Thymus (tissue), 11 donors: ENCODE measurements around the gene SH3D19. TPM values are rescaled to one million over a fixed set of nuclear protein-coding genes. Genes with fewer than 3 reads are reported as not detected.

Experiments used
- DNase-seq, 9 donors: peaks; one replicate each; pipeline ENCODE4 v3.0.0-alpha.2; 2013; ENCODE audit warnings: low spot score in 9 of 9, low read depth in 6 of 9, missing footprints in 1 of 9
- H3K27ac ChIP-seq, 2 donors: one replicate each; pipeline ENCODE4 v1.5.1; 2013; ENCODE audit warnings: control low read depth in 1 of 2, low read depth in 1 of 2, low read length in 1 of 2, mild to moderate bottlenecking in 1 of 2, moderate library complexity in 1 of 2
- H3K27me3 ChIP-seq, 2 donors: one replicate each; pipeline ENCODE4 v1.5.1; 2013; ENCODE audit warnings: low read length in 1 of 2; ENCODE audit not compliant: control insufficient read depth in 2 of 2, insufficient read depth in 1 of 2
- H3K36me3 ChIP-seq, 2 donors: one replicate each; pipeline ENCODE4 v1.5.1; 2013; ENCODE audit warnings: low read length in 1 of 2, mild to moderate bottlenecking in 1 of 2, moderate library complexity in 1 of 2; ENCODE audit not compliant: control insufficient read depth in 2 of 2, insufficient read depth in 2 of 2
- H3K4me1 ChIP-seq, 2 donors: one replicate each; pipeline ENCODE4 v1.5.1; 2013; ENCODE audit warnings: low read length in 2 of 2; ENCODE audit not compliant: control insufficient read depth in 2 of 2, insufficient read depth in 2 of 2
- H3K4me3 ChIP-seq, 2 donors: one replicate each; pipeline ENCODE4 v1.5.1; 2013; ENCODE audit warnings: low read length in 2 of 2, control low read depth in 1 of 2, mild to moderate bottlenecking in 1 of 2
- H3K9me3 ChIP-seq, 2 donors: one replicate each; pipeline ENCODE4 v1.5.1; 2013; ENCODE audit warnings: low read length in 1 of 2, mild to moderate bottlenecking in 1 of 2; ENCODE audit not compliant: control insufficient read depth in 2 of 2, insufficient read depth in 1 of 2
- WGBS: extraction: QIAGEN DNeasy Blood & Tissue Kit; methylation state at CpG from one replicate; pipeline ENCODE4 v1.1.7; 2013; 5-methylcytosine and 5-hydroxymethylcytosine counted together
- polyA plus RNA-seq: library from polyadenylated mRNA; stranded (reverse); fragments of 200-250 nt; gene quantifications from one replicate; pipeline ENCODE4 v1.2.3, GENCODE V29; 2013
- total RNA-seq: library from RNA; stranded (reverse); fragments of 120-200 nt; gene quantifications from one replicate; pipeline ENCODE4 v1.2.4, GENCODE V29; 2013
- donor health status: healthy.

The SH3D19 gene
- total and polyA plus RNA-seq, 2 donors, result 4.6 to 8.4 TPM

DNA sequence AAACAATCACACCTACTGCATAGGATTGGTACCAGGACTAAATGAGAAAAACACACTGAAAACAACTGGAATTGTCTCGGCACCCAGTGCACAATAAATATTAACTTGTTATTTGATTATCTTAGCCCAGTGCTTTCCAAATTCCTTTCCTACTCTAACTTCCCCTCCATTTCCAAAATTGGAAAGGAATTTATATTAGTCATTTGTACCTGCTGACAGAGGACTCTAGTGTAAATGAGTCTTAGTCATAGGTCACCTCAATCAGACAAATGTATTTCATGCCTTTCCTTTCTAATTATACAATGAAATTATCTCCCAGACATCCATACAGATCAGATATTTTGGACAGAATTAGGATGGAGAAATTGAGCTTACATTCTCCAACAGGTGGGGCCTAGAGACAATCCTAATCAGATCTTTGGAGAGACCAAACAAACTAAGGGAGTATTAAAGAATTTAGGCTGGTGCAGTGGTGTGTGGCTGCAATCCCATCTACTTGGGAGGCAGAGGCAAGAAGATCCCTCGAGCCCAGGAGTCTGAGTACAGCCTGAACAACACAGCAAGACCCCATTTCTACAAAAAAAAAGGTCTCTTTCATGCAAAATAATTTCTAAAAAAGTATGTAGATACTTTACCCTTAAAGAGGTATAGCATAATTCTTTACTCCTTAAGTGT is 10.1 kb downstream of the SH3D19 start:
- no peaks in the 10 kb centered on the region for H3K4me1 ChIP-seq
- no peaks in the 10 kb centered on the region for H3K27me3 ChIP-seq
- WGBS, result 84% methylated on average over 2 of the region's 2 CpGs
- H3K27ac ChIP-seq, result no peak overlapping the region
- no peak for DNase-seq
- H3K4me3 ChIP-seq, result no peak overlapping the region
- H3K36me3 ChIP-seq, result no peaks in the 10 kb centered on the region
- no peaks in the 10 kb centered on the region for H3K9me3 ChIP-seq

DNA sequence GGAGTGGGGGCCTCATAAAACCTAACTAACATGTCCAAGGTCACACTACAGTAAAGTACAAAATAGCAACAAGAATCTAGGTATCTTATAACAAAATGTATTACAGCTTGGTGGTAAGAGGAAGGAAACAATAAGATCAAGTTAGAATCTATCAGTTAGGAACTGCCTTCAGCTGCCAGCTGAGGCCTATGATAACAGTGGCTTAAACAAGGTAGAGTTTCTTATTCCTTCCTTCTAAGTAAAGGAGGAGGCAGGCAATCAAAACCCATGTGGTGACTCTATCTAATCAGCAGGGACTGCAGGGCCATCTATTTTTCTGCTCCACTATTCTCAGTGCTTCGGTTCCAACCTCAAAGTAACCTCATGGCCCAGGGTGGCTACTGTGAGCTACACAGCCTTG is 10.9 kb downstream of the SH3D19 start:
- Histone ChIP-seq H3K9me3 (no peaks in the 10 kb centered on the region), H3K4me1 (no peaks in the 10 kb centered on the region), H3K27me3 (no peaks in the 10 kb centered on the region), H3K36me3 (no peaks in the 10 kb centered on the region), H3K4me3 (no peak overlapping the region), H3K27ac (no peak overlapping the region)
- WGBS, result 95% methylated on average over 1 of the region's 1 CpG
- DNase-seq, result no peak

DNA sequence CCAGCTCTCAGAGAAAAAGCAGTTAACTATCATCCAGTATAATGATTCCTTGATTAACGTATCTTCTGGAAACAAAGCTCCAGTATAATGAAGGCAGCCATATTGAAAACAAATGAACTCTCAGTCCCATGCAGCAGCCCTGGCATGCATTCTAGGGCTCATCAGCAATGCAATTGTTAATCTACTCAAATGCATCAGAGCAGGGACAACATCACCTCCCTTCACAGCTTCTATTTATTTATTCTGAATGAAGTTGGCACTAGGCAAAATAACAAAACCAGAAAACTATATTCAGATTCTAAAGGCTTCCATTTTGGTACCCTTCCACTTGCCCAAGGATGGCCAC is 11.4 kb downstream of the SH3D19 start:
- H3K9me3 ChIP-seq, result no peaks in the 10 kb centered on the region
- no peaks in the 10 kb centered on the region for H3K4me1 ChIP-seq
- DNase-seq, result no peak
- no peak overlapping the region for H3K4me3 ChIP-seq
- no peaks in the 10 kb centered on the region for H3K27me3 ChIP-seq
- H3K27ac ChIP-seq, result no peak overlapping the region
- WGBS, result 96% methylated on average over 1 of the region's 1 CpG
- no peaks in the 10 kb centered on the region for H3K36me3 ChIP-seq

DNA sequence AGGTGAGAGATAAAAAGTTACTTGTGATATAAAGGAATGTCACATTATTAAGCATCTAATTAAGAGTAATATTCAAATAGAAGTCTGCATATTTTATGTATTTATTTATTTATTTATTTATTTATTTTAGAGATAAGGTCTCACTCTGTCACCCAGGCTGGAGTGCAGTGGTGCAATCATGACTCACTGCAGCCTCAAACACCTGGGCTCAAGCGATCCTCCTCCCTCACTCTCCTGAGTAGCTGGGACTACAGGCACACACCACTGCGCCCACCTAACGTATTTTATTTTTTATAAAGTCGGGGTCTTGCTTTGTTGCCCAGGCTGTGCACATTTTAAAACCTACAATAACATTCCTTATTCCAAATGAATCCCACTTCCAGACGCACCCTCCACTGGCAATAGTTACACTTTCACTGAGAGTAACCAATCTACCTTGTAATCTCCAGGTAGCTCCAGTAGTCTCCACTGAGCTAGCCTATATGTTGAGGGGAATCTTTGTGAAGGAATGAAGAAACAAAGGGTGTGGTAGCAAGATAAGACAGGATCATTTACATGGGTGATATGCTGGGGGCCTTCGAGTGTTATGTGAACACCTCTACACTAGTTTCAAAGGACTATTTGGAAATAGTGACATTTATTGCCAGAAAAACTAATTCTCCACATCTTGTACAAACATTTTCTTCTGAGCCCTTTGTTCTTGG is 11.9 kb downstream of the SH3D19 start:
- WGBS, result 97% methylated on average over 6 of the region's 6 CpGs

DNA sequence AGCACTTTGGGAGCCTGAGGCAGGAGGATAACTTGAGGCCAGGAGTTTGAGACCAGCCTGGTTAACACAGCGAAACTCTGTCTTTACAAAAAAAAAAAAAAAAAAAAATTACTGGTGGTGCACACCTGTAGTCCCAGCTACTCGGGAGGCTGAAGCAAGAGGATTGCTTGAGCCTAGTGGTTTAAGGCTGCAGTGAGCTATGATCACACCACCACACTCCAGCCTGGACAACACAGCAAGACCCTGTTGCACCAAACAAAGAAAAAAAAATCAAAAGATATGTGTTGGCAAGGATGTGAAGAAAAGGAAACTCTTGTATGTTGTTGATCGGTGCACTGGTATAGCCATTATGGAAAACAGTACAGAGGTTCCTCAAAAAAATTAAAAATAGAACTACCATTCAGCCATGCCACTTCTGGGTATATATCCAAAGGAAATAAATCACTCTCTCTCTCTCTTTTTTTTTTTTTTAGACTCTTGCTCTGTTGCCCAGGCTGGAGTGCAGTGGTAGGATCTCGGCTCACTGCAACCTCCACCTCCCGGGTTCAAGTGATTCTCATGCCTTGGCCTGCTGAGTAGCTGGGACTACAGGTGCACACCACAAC is 15.2 kb downstream of the SH3D19 start:
- WGBS, result 95% methylated on average over 5 of the region's 5 CpGs
- H3K9me3 ChIP-seq, result no peaks in the 10 kb centered on the region
- H3K4me3 ChIP-seq, result no peak overlapping the region
- no peaks in the 10 kb centered on the region for H3K36me3 ChIP-seq
- DNase-seq, result no peak
- no peaks in the 10 kb centered on the region for H3K4me1 ChIP-seq
- H3K27me3 ChIP-seq, result no peaks in the 10 kb centered on the region
- no peak overlapping the region for H3K27ac ChIP-seq

More for the DNA sequence above, 11.9 kb downstream of the SH3D19 start:
- Histone ChIP-seq H3K4me3 (no peak overlapping the region), H3K4me1 (no peaks in the 10 kb centered on the region), H3K27me3 (no peaks in the 10 kb centered on the region), H3K36me3 (no peaks in the 10 kb centered on the region), H3K27ac (no peak overlapping the region), H3K9me3 (no peaks in the 10 kb centered on the region)
- DNase-seq, result no peak

DNA sequence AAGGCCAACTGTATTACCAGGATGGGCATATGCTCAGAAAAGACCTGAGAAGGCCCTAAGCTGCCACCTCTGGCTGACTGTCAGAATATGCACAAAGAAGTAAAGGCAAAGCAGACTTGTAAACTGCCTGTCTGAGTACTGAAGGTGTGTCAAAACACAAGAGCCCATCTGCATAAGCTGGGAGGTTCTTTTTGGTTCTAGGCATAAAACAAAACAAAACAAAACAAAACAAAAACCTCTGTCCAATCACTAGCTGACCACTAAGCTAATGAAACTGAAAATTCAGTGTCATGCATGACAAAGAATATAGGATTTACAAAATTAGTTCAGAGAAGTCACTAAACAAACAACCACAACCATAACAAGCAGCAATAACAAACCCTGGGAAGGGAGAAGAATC is 20.6 kb downstream of the SH3D19 start:
- H3K4me3 ChIP-seq, result no peak overlapping the region
- no peak for DNase-seq
- no peaks in the 10 kb centered on the region for H3K9me3 ChIP-seq
- H3K27me3 ChIP-seq, result no peaks in the 10 kb centered on the region
- H3K36me3 ChIP-seq, result no peaks in the 10 kb centered on the region
- H3K4me1 ChIP-seq, result no peaks in the 10 kb centered on the region
- H3K27ac ChIP-seq, result no peak overlapping the region

DNA sequence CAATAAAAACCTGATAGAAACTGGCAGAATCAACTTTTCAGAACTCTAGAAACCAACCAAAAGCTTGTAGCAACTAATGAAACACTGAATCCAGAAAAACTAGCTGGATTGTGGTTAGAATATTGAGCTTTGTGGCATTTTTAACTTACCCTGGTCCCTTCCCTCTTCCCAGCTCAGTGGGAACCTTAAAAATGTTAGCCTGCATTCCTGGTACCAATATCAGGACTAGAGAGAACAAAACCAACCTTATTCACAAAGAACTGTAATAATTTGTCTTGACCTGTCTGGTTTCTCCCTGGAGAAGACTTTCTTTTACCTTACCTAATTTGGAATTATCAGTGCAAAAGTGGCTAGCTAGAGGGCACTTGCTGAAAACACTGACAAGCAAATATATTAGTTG is 21.2 kb downstream of the SH3D19 start:
- Histone ChIP-seq H3K4me1 (no peaks in the 10 kb centered on the region), H3K27me3 (no peaks in the 10 kb centered on the region), H3K36me3 (no peaks in the 10 kb centered on the region), H3K9me3 (no peaks in the 10 kb centered on the region), H3K27ac (no peak overlapping the region), H3K4me3 (no peak overlapping the region)
- no peak for DNase-seq

DNA sequence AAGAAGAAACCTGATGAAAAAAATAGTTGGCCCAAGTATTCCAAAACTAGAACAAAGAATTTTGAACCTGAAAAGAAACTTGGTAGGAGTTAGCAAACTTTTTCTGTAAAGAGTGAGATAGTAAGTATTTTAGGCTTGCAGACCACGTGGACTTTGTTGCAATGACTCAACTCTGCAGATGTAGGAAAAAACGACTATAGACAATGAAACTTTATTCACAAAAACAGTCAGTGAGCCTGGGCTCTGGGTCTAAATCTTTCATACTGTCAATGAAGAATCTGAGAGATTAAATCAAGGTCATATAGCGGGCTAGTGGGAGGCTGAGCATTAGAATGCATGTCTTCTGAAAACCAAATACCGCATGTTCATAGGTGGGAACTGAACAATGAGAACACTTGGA is 23.0 kb downstream of the SH3D19 start:
- 93% methylated on average over 4 of the region's 4 CpGs for WGBS

DNA sequence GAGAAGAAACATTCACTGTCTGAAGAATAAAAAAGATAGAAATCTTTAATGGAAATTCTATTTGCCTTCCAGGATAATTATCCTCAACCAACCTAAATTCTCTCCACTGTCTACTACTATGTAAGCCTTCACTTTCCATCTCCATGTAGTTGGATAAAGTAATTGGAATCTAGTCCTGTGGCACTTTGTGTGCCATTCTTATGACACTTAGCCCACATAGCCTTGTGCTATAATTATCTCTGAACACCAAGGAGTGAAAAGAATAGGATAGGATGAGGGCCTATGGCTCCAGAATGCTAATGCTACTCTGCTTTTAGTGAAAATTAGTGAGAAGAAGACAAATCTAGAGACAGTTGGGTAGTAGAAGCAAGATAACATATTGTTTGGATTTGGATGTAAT is 28.2 kb downstream of the SH3D19 start:
- Histone ChIP-seq H3K27me3 (no peaks in the 10 kb centered on the region), H3K4me1 (no peaks in the 10 kb centered on the region), H3K27ac (no peak overlapping the region), H3K4me3 (no peak overlapping the region), H3K9me3 (no peaks in the 10 kb centered on the region), H3K36me3 (no peaks in the 10 kb centered on the region)
- DNase-seq, result no peak

More for the DNA sequence above, 23.0 kb downstream of the SH3D19 start:
- no peak overlapping the region for H3K27ac ChIP-seq
- H3K4me3 ChIP-seq, result no peak overlapping the region
- no peak for DNase-seq
- no peaks in the 10 kb centered on the region for H3K9me3 ChIP-seq
- no peaks in the 10 kb centered on the region for H3K27me3 ChIP-seq
- H3K4me1 ChIP-seq, result no peaks in the 10 kb centered on the region
- no peaks in the 10 kb centered on the region for H3K36me3 ChIP-seq
